Peyer's patch (tissue), 4 donors: ENCODE measurements around the gene PRAMEF26. TPM values are rescaled to one million over a fixed set of nuclear protein-coding genes. Genes with fewer than 3 reads are reported as not detected.
"Not testable (repeated sequence)": the region's sequence is repeated elsewhere in the genome, so short reads cannot be mapped to it uniquely, and the experiment has no call there.

Experiments
- DNase-seq, 3 donors: peaks; one replicate each; pipeline ENCODE4 v3.0.0-alpha.2; 2017 to 2019
- H3K27ac ChIP-seq, 4 donors: fragments of 200-600 bp; sonication (generic); one replicate each; pipeline ENCODE4 v1.5.1; 2016 to 2019
- H3K27me3 ChIP-seq, 2 donors: fragments of 200-600 bp; sonication (generic); one replicate each; pipeline ENCODE4 v1.5.1; 2019
- H3K36me3 ChIP-seq, 3 donors: fragments of 200-600 bp; sonication (generic); one replicate each; pipeline ENCODE4 v1.5.1; 2016 to 2019
- H3K4me1 ChIP-seq, 4 donors: fragments of 200-600 bp; sonication (generic); one replicate each; pipeline ENCODE4 v1.5.1; 2016 to 2019
- H3K4me3 ChIP-seq, 4 donors: fragments of 200-600 bp; sonication (generic); 1 replicate in 3 of 4; 2 replicates in 1 of 4; pipeline ENCODE4 v1.5.1; 2016 to 2019; ENCODE audit warnings: mild to moderate bottlenecking in 1 of 4
- H3K9me3 ChIP-seq, 4 donors: fragments of 200-600 bp; sonication (generic); one replicate each; pipeline ENCODE4 v1.5.1; 2016 to 2019; ENCODE audit warnings: mild to moderate bottlenecking in 1 of 4
- total RNA-seq, 4 donors: library from RNA; depleted of rRNA; stranded (reverse); fragments of >200 nt; gene quantifications; one replicate each; pipeline ENCODE4 v1.1.0, GENCODE V29; 2016

Gene PRAMEF26
- not detected for total RNA-seq

DNA sequence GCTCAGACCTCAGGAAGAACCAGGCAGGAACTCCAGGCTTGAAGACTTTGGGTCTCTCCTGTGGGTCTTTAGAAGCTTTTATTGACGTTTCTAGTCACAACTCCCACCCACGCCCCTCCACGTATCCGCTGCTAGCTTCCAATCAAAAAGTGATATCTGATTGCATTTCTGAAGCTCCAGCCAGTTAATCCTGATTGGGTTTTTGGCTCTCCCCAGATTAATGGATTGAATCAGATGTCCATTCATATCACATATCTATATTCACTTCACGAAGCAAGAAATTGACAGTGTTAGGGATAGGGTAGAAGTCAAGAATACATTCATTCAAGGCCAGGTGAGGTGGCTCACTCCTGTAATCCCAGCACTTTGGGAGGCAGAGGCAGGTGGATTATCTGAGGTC lies at the start of gene PRAMEF26:
TSS of gene PRAMEF26 (minus strand) at position 101 of the 400 bp plus-strand sequence. CDS start 2,914 bp downstream, outside the sequence.
- not testable (repeated sequence) for H3K9me3 ChIP-seq, H3K4me1 ChIP-seq, H3K27me3 ChIP-seq, H3K4me3 ChIP-seq, H3K27ac ChIP-seq, DNase-seq, H3K36me3 ChIP-seq

- not testable (repeated sequence) for H3K4me3 ChIP-seq, H3K27ac ChIP-seq, DNase-seq, H3K27me3 ChIP-seq, H3K9me3 ChIP-seq, H3K36me3 ChIP-seq, H3K4me1 ChIP-seq
Measured at GRCh38 chr1:13201309-13201708, 45.5 kb upstream of the PRAMEF26 start, which contains the start of gene PRAMEF13. TSS of gene PRAMEF13 (minus strand) at chr1:13201409. CDS start at chr1:13199589, 1,820 bp downstream.

DNA sequence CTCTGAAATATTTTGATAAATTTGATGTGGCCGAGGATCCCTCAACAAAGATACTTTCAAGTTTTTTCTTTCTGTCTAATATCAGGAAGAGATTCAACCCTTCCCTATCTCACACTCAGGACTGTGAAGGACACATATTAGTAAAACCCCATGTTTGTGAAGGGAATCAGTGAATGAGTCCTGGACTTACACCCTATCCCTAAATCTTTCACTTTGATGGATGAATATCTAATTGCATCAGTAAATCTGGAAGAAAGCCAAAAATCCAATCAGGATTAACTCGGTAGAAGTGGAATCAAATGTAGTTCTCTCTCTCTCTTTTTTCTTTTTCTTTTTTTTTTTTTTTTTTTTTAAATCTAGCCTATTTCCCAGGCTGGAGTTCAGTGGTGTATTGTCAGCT lies 15.7 kb upstream of the PRAMEF26 start, which contains the start of gene PRAMEF9:
TSS of gene PRAMEF9 (plus strand) at position 301 of the 400 bp plus-strand sequence. CDS start 3,433 bp downstream, outside the sequence.
- not testable (repeated sequence) for DNase-seq, H3K4me3 ChIP-seq, H3K36me3 ChIP-seq, H3K4me1 ChIP-seq, H3K27me3 ChIP-seq, H3K9me3 ChIP-seq, H3K27ac ChIP-seq

GRCh38 chr1:13165531-13165930 lies 9.7 kb upstream of the PRAMEF26 start, which contains the start of gene HNRNPCL4:
TSS of gene HNRNPCL4 (minus strand) at chr1:13165631. CDS start at chr1:13165467, 164 bp downstream.
- not testable (repeated sequence) for H3K9me3 ChIP-seq, H3K27me3 ChIP-seq, H3K4me1 ChIP-seq, H3K4me3 ChIP-seq, DNase-seq, H3K36me3 ChIP-seq, H3K27ac ChIP-seq

GRCh38 chr1:13116754-13117153 lies 39.1 kb downstream of the PRAMEF26 start, which contains the start of gene HNRNPCL2:
TSS of gene HNRNPCL2 (minus strand) at chr1:13116854. CDS start at chr1:13116400, 454 bp downstream.
- H3K4me3 ChIP-seq, H3K27me3 ChIP-seq, DNase-seq, H3K36me3 ChIP-seq, H3K9me3 ChIP-seq, H3K4me1 ChIP-seq, H3K27ac ChIP-seq: not testable (repeated sequence)

Other genes with a start within 250 kb of the PRAMEF26 start
- gene PRAMEF7, start 239.4 kb downstream of the PRAMEF26 start, total RNA-seq: not detected
- gene PRAMEF6, start 208.4 kb downstream of the PRAMEF26 start, total RNA-seq: not detected
- gene PRAMEF27, start 99.4 kb downstream of the PRAMEF26 start, total RNA-seq: not detected
- gene HNRNPCL3, start 95.2 kb downstream of the PRAMEF26 start, total RNA-seq: not detected
- gene PRAMEF25, start 85.2 kb downstream of the PRAMEF26 start, total RNA-seq: not detected
- not detected for gene HNRNPCL2, start 39.2 kb downstream of the PRAMEF26 start, total RNA-seq
- not detected for gene HNRNPCL4, start 9.6 kb upstream of the PRAMEF26 start, total RNA-seq
- not detected for gene PRAMEF9, start 15.8 kb upstream of the PRAMEF26 start, total RNA-seq
- not detected for gene PRAMEF13, start 45.4 kb upstream of the PRAMEF26 start, total RNA-seq
- not detected for gene PRAMEF18, start 70.1 kb upstream of the PRAMEF26 start, total RNA-seq
- gene PRAMEF5, start 98.2 kb upstream of the PRAMEF26 start, total RNA-seq: not detected
- not detected for gene PRAMEF8, start 129.1 kb upstream of the PRAMEF26 start, total RNA-seq
- gene PRAMEF33, start 147.5 kb upstream of the PRAMEF26 start, total RNA-seq: not detected
- gene PRAMEF15, start 159.6 kb upstream of the PRAMEF26 start, total RNA-seq: not detected
- gene PRAMEF14, start 191.1 kb upstream of the PRAMEF26 start, total RNA-seq: not detected
- gene PRAMEF19, start 215.9 kb upstream of the PRAMEF26 start, total RNA-seq: not detected
- gene PRAMEF17, start 233.6 kb upstream of the PRAMEF26 start, total RNA-seq: not detected